Daoy (cell line): ENCODE results near the gene SLC12A8. TPM values are rescaled to one million over a fixed set of nuclear protein-coding genes. Genes with fewer than 3 reads are reported as not detected.

Experiments
- DNase-seq: peaks from one replicate; pipeline ENCODE4 v3.0.0-alpha.2; 2015; ENCODE audit warnings: low read depth
- total RNA-seq: library from RNA; depleted of rRNA; stranded (reverse); fragments of >200 nt; shearing (Covaris generic); gene quantifications from 2 replicates; pipeline ENCODE4 v1.2.3, GENCODE V29; 2014

The SLC12A8 gene
- total RNA-seq, 1 experiment from 2014 or later = 6.3 TPM

- no peak for DNase-seq
Observed at GRCh38 chr3:125186261-125186787, 26.2 kb downstream of the SLC12A8 start.

DNA sequence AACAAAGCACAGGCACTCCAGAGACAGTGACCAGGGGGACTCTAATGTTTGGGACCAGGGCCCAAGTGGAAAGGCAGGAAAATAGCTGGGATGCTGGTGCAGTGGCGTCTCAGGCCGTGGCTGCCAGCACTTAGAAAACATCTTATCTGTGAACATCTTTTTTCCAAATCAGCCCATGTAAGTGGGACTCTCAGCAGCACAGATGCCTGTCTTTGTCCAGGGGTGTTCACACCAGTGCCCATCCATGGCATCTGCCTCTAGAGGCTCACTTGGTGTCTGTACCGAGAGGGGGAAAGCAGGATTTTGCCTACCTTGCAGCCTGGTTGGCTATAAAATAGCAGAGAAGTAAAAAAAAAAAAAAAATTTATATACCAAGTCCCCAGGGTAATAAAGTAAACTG is 26.7 kb downstream of the SLC12A8 start:
- no peak for DNase-seq

DNA sequence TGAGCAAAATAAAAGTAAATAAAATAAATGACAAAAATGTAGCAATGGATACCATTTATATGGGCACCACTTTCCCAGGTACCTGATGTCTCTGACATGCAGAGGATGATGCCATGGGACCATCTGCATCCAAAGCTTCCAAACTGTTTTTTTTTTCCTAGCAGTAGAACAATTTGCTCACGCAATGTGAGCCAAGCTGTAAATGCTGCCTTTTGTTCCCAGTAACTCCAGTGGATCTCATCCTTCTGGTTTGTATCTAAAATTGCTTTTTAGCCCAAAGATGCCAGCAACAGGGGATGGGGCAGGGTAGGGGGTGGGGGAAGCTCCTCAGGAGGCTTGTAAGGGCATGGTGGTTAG is 32.7 kb downstream of the SLC12A8 start:
- DNase-seq = no peak

DNA sequence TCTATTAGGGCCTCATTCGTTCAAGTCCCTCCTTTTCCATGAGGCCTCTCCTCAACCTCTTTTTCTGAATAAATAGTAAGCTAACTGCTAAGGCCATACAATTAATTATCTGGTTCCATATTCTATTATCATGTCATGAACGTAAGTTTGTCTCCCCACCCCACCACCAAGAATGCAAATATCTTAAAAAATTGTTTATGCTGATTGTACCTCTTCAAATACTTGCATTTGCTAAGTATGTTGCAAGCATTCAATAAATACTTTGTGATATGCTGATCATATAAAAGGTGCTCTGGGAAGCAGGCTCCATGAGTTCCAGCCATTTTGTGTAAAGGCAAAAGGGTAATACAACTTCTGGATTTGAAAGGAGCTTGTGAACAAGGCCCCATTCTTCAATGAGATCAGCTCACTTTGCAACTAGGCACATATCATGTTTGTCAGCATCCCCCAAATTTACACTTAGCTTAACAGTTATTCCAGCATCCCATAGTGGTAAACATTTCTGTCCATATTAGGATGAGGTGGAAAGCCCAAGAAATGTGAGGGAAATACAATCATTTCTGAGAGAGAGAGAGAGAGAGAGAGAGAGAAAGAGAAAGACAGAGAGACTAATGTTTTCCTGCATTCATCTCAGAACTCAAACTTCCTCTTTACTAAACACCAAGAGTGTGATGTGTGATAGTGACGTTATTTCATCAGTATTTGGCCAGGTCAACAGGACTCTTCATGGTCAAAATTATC is 33.2 kb downstream of the SLC12A8 start:
- DNase-seq = no peak

- no peak for DNase-seq
Observed at GRCh38 chr3:125177746-125178145, 34.8 kb downstream of the SLC12A8 start.

- no peak for DNase-seq
Observed at GRCh38 chr3:125175295-125176078, 37.1 kb downstream of the SLC12A8 start.

DNA sequence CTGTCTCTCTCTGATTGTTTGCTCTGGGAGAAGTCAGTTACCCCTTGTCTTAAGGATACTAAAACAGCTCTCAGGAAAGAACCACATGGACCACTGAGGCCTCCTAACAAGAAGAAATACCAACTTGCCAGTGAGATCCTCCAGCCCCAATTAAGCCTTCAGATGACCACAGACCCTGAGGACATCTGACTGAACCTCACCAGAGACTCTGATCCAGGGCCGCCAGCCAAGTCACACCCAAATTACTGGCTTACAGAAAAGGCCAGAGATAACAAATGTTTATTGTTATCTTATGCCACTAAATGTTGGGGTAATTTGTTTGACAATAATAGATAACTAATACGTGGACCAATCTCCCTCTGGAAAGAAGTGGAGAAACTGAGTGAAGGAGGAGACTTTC is 40.2 kb downstream of the SLC12A8 start:
- DNase-seq = no peak

- no peak for DNase-seq
Observed at GRCh38 chr3:125168711-125169393, 43.7 kb downstream of the SLC12A8 start.

DNA sequence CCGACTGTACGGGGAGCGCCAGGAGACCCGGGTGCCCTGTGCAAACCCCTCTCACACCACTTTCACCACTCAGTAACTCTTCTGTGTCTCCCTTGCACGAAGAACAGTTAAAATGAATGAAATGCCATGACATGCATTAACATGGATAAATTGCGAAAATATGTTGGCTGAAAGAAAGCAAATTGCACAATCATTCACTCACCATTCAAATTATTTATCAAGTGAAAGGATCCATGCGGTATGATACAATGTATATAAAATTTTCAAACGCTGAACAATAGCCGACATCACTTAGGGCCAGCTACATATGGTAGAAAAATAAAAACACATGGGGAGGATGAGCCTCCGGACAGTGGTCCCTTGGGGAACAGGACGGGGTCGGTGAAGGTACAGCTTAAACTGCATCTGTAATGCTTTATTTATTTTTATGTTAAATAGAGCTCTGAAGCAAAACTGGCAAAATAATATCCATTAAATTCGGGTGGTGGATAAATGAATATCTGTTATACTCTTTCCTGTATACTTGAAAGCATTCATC is 45.9 kb downstream of the SLC12A8 start:
- no peak for DNase-seq

DNA sequence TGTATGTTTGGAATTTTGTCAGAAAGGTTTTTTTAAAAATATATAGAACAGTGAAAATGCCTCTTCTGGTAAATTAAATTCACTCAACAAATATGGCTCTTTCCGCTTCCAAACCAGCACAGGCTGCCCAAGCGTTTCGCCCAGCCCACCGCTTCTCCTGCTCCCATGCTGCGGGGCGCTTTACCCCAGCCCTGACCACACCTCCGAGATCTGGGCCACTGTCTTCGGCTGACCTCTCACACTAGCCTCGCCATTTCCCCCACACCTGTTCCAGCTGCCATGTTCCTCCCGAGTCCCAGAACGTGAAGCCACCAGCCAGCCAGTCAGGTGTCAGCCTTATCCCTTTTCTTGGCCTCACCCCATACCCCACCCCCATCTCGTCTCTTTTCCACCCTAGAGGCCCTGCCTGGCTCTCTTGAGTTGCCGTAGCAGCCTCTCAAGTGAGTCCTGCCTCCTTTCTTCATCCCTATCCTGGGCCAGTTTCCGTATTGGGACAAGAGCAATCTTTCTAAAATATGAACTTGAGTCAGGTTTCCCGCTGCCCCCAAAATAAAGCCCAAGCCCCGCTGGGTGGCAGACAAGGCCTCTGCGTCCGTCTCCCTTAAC is 46.5 kb downstream of the SLC12A8 start:
- no peak for DNase-seq

GRCh38 chr3:125165189-125165947 is 47.2 kb downstream of the SLC12A8 start:
- peak; percentile 46 for DNase-seq

- peak; percentile 79 for DNase-seq
Observed at GRCh38 chr3:125163739-125164601, 48.6 kb downstream of the SLC12A8 start.

- DNase-seq = no peak
Observed at GRCh38 chr3:125161607-125162219, 50.8 kb downstream of the SLC12A8 start.

GRCh38 chr3:125160606-125161371 is 51.8 kb downstream of the SLC12A8 start:
- no peak for DNase-seq

DNA sequence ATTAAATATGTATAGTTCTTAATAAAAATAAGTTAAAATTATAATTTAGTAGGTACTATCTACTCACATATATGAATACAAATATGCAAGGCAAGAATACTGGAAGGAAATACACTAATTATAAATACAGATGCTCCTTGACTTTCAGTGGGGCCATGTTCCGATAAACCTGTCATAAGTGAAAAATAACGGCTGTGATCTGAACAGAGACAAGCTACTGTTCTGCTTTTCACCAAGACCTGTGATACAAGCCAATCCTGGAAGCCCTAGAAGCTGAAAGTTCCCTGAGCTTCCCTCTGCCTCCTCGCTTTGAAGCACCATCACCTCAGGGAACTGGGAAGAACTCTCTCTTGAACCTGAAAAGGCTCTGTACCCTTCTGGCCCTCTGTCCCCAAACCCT is 55.4 kb downstream of the SLC12A8 start:
- no peak for DNase-seq

GRCh38 chr3:125156456-125156855 is 56.1 kb downstream of the SLC12A8 start:
- no peak for DNase-seq

DNA sequence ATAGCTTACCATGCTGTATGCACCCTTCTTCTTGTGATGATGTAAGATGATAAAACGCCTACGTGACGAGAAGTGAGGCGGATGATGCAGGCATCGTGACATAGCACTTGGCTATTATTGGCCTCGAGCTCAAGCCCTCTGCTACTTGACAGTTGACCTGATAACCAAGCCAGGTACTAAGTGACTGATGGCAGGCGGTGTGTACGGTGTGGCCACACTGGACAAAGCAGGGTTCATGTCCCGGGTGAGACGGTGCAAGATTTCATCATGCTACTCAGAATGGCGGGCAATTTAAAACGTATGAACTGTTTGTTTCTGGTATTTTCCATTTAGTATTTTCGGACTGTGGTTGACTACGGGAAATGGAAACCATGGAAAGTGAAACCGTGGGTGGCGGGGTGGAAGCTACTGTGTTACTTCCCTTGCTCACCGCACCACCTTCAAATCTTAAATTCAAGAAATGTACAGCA is 57.7 kb downstream of the SLC12A8 start:
- no peak for DNase-seq

DNA sequence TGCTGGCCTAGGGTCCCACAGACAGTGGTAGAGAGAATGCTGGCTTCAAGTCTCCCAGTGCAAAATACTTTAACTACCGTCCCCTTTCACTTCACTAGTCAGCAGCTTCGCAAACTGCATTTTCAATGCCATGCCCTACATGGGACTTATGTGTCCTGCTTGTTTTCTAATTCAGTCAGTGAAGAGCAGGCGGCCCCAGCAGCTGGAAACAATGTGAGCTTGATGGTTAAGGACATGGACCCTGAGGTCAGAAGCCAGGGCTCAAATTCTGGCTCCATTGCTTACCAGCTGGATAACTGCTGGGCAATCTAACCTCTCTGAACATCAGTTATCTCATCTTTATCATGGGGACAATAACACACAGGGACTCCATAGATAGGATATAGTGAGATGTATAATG is 58.4 kb downstream of the SLC12A8 start:
- no peak for DNase-seq

DNA sequence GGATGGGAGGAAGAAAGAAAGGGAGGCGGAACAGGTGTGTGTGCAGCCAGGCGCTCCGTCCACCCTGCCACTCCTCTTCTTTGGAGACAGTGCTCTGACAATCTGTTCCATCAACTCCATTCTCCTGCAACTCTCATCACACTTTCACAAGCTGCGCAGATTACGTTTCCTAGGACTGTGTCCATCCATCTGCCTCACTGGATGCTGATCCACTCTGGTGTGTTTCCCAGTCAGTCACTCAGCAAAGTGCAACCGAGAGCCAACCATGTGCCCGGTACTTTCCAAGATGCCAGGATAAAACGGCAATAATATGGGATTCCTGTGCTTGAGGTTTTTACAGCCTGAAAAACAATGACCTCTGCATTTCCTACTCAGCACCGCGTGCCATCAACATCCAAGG is 59.6 kb downstream of the SLC12A8 start:
- DNase-seq = no peak
